A549 (cell line): Measurements from ENCODE around the gene PDE3A.

Experiments
- CBX8 ChIP-seq: fragments of 200-600 bp; sonication (generic); IDR thresholded peaks from 2 replicates; pipeline ENCODE4 v1.6.1; 2016
- CHD2 ChIP-seq: fragments of 150-350 bp; IDR thresholded peaks from 2 replicates; pipeline ENCODE4 v1.6.1; 2014; ENCODE audit warnings: low read length; ENCODE audit not compliant: partially characterized antibody
- ESRRA ChIP-seq: fragments of 150-350 bp; IDR thresholded peaks from 2 replicates; pipeline ENCODE4 v1.6.1; 2014; ENCODE audit warnings: mild to moderate bottlenecking, low read length, borderline replicate concordance
- HEYL ChIP-seq: fragments of 250-450 bp; sonication (Bioruptor Pico); IDR thresholded peaks from 2 replicates; pipeline ENCODE4 v1.8.0; 2021; ENCODE audit warnings: mild to moderate bottlenecking, moderate library complexity
- JUN ChIP-seq, 2 experiments: fragments of >200 bp; sonication (Bioruptor Twin); formaldehyde crosslinking; IDR thresholded peaks; 2 replicates in 1 of 2; 3 replicates in 1 of 2; pipeline ENCODE4 v1.6.1; 2016 to 2017
- NR3C1 ChIP-seq: fragments of >200 bp; sonication (Bioruptor Twin); formaldehyde crosslinking; IDR thresholded peaks from 3 replicates; pipeline ENCODE4 v1.6.1; 2017
- POLR2A ChIP-seq: IDR thresholded peaks from 2 replicates; pipeline ENCODE4 v1.6.1; 2012; ENCODE audit warnings: mild to moderate bottlenecking, low read length
- POLR2AphosphoS2 ChIP-seq: conservative IDR thresholded peaks from 2 replicates; pipeline ENCODE4 v1.6.1; 2012; ENCODE audit warnings: low read length, improper control_type of control experiment, inconsistent platforms
- RAD21 ChIP-seq, 2 experiments: fragments of >200 bp in 1 of 2; sonication (Bioruptor Twin) in 1 of 2; formaldehyde crosslinking in 1 of 2; IDR thresholded peaks in 1 of 2; conservative IDR thresholded peaks in 1 of 2; 2 replicates in 1 of 2; 3 replicates in 1 of 2; pipeline ENCODE4 v1.6.1; 2012 to 2018; ENCODE audit warnings: inconsistent platforms in 1 of 2
- TP53 ChIP-seq: fragments of 250-450 bp; sonication (Bioruptor Pico); IDR thresholded peaks from 2 replicates; pipeline ENCODE4 v1.5.0; 2021; ENCODE audit warnings: mild to moderate bottlenecking, moderate library complexity
- TF ChIP-seq, protein P1 (sequence below): fragments of >200 bp; sonication (Bioruptor Twin); formaldehyde crosslinking; IDR thresholded peaks from 3 replicates; pipeline ENCODE4 v1.5.1; 2016

- TF ChIP-seq RAD21 (conservative IDR thresholded peaks at IDR 0.05 in 1 of 2, IDR thresholded peaks at IDR 0.05 in 1 of 2): no peak
- no peak for TF ChIP-seq NR3C1
- TF ChIP-seq, protein P1, sequence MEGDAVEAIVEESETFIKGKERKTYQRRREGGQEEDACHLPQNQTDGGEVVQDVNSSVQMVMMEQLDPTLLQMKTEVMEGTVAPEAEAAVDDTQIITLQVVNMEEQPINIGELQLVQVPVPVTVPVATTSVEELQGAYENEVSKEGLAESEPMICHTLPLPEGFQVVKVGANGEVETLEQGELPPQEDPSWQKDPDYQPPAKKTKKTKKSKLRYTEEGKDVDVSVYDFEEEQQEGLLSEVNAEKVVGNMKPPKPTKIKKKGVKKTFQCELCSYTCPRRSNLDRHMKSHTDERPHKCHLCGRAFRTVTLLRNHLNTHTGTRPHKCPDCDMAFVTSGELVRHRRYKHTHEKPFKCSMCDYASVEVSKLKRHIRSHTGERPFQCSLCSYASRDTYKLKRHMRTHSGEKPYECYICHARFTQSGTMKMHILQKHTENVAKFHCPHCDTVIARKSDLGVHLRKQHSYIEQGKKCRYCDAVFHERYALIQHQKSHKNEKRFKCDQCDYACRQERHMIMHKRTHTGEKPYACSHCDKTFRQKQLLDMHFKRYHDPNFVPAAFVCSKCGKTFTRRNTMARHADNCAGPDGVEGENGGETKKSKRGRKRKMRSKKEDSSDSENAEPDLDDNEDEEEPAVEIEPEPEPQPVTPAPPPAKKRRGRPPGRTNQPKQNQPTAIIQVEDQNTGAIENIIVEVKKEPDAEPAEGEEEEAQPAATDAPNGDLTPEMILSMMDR: no peak
- no peak for TF ChIP-seq POLR2AphosphoS2
- TF ChIP-seq POLR2A: no peak
- TF ChIP-seq TP53 (CRISPR knock-in tag): no peak
- TF ChIP-seq JUN (IDR thresholded peaks at IDR 0.05): no peak
- TF ChIP-seq HEYL (CRISPR knock-in tag): no peak
- TF ChIP-seq CHD2: no peak
- TF ChIP-seq CBX8: no peak
- TF ChIP-seq ESRRA: no peak
These were observed 140.6 kb downstream of the PDE3A start for GRCh38 chr12:20508962-20509361.
